Measurements from ENCODE around the gene TRPM3.
A peak's percentile ranks its signal among the peaks of the same experiment; 100 is the strongest.

TRPM3 gene

GRCh38 chr9:71119746-71120145, 1.7 kb downstream of the TRPM3 start:
- Histone ChIP-seq H2BK12ac (ENCODE audit: low read length) (no peak overlapping the region), H3K27me3 (ENCODE audit: insufficient read depth, low read length) (no peaks in the 10 kb centered on the region), H2BK5ac (ENCODE audit: low read depth, low read length, poor library complexity) (no peak overlapping the region), H3K4me3 (ENCODE audit: low read depth, low read length) (no peak overlapping the region), H3K79me2 (ENCODE audit: control insufficient read depth, insufficient read depth, low read length, poor library complexity) (no peaks in the 10 kb centered on the region), H3K4me1 (ENCODE audit: control insufficient read depth in 1 of 2, insufficient read depth in 2 of 2, low read length in 2 of 2) (peaks cover 7 to 12% of the 10 kb centered on the region in 2 experiments), H3K79me1 (ENCODE audit: low read length) (peaks cover 2% of the 10 kb centered on the region), H2AK5ac (ENCODE audit: low read length) (no peak overlapping the region), H2BK120ac (ENCODE audit: insufficient read depth, low read length, poor library complexity) (no peak overlapping the region), H3K9ac (ENCODE audit: low read length) (no peak overlapping the region), H3K36me3 (ENCODE audit: control insufficient read depth in 1 of 2, insufficient read depth in 2 of 2, low read length in 2 of 2) (no peaks in the 10 kb centered on the region), H4K12ac (ENCODE audit: low read depth, low read length) (no peak overlapping the region), H3K4ac (ENCODE audit: low read depth, low read length) (no peak overlapping the region), H3K14ac (ENCODE audit: low read length) (no peak overlapping the region), H4K91ac (ENCODE audit: low read depth, low read length) (no peak overlapping the region), H3K9me3 (ENCODE audit: insufficient read depth, low read depth, low read length) (peaks cover 2% of the 10 kb centered on the region), H3K18ac (ENCODE audit: low read length) (no peak overlapping the region), H4K8ac (ENCODE audit: low read depth, low read length) (no peak overlapping the region), H3K27ac (ENCODE audit: low read depth, low read length) (no peak overlapping the region), H3K23ac (ENCODE audit: low read length) (no peak overlapping the region), H2AFZ (ENCODE audit: insufficient read depth, low read length, poor library complexity) (no peak overlapping the region), H3K4me2 (ENCODE audit: low read length) (no peak overlapping the region)
- WGBS (ENCODE audit: extremely low coverage, insufficient coverage, insufficient read length), result no CpG with 5 or more reads among the region's 2 CpGs
- DNase-seq, result no peak

GRCh38 chr9:71118324-71118723, 3.1 kb downstream of the TRPM3 start:
- H2BK120ac ChIP-seq (ENCODE audit: insufficient read depth, low read length, poor library complexity), result no peak overlapping the region
- no peak overlapping the region for H3K9ac ChIP-seq (ENCODE audit: low read length)
- no peak for DNase-seq
- peaks cover 2% of the 10 kb centered on the region for H3K79me1 ChIP-seq (ENCODE audit: low read length)
- H3K23ac ChIP-seq (ENCODE audit: low read length), result no peak overlapping the region
- H4K8ac ChIP-seq (ENCODE audit: low read depth, low read length), result no peak overlapping the region
- H3K27ac ChIP-seq (ENCODE audit: low read depth, low read length), result no peak overlapping the region
- no peak overlapping the region for H4K91ac ChIP-seq (ENCODE audit: low read depth, low read length)
- no peak overlapping the region for H4K12ac ChIP-seq (ENCODE audit: low read depth, low read length)
- no peaks in the 10 kb centered on the region for H3K79me2 ChIP-seq (ENCODE audit: control insufficient read depth, insufficient read depth, low read length, poor library complexity)
- H3K27me3 ChIP-seq (ENCODE audit: insufficient read depth, low read length), result no peaks in the 10 kb centered on the region
- H3K36me3 ChIP-seq (ENCODE audit: control insufficient read depth in 1 of 2, insufficient read depth in 2 of 2, low read length in 2 of 2), result no peaks in the 10 kb centered on the region
- no peak overlapping the region for H3K18ac ChIP-seq (ENCODE audit: low read length)
- no peak overlapping the region for H3K4me3 ChIP-seq (ENCODE audit: low read depth, low read length)
- no peak overlapping the region for H2AK5ac ChIP-seq (ENCODE audit: low read length)
- no peak overlapping the region for H3K14ac ChIP-seq (ENCODE audit: low read length)
- no peak overlapping the region for H3K4me2 ChIP-seq (ENCODE audit: low read length)
- no peak overlapping the region for H2BK12ac ChIP-seq (ENCODE audit: low read length)
- peaks cover 7 to 12% of the 10 kb centered on the region in 2 experiments for H3K4me1 ChIP-seq (ENCODE audit: control insufficient read depth in 1 of 2, insufficient read depth in 2 of 2, low read length in 2 of 2)
- H3K9me3 ChIP-seq (ENCODE audit: insufficient read depth, low read depth, low read length), result peaks cover 2% of the 10 kb centered on the region
- no CpG with 5 or more reads among the region's 2 CpGs for WGBS (ENCODE audit: extremely low coverage, insufficient coverage, insufficient read length)
- H2AFZ ChIP-seq (ENCODE audit: insufficient read depth, low read length, poor library complexity), result no peak overlapping the region
- no peak overlapping the region for H3K4ac ChIP-seq (ENCODE audit: low read depth, low read length)
- H2BK5ac ChIP-seq (ENCODE audit: low read depth, low read length, poor library complexity), result no peak overlapping the region

- Histone ChIP-seq H3K4me2 (ENCODE audit: low read length) (no peak overlapping the region), H3K4me1 (ENCODE audit: control insufficient read depth in 1 of 2, insufficient read depth in 2 of 2, low read length in 2 of 2) (peaks cover 0 to 6% of the 10 kb centered on the region in 2 experiments), H2BK5ac (ENCODE audit: low read depth, low read length, poor library complexity) (no peak overlapping the region), H3K9ac (ENCODE audit: low read length) (no peak overlapping the region), H2BK120ac (ENCODE audit: insufficient read depth, low read length, poor library complexity) (no peak overlapping the region), H3K27me3 (ENCODE audit: insufficient read depth, low read length) (no peaks in the 10 kb centered on the region), H4K12ac (ENCODE audit: low read depth, low read length) (no peak overlapping the region), H3K4ac (ENCODE audit: low read depth, low read length) (no peak overlapping the region), H4K8ac (ENCODE audit: low read depth, low read length) (no peak overlapping the region), H3K36me3 (ENCODE audit: control insufficient read depth in 1 of 2, insufficient read depth in 2 of 2, low read length in 2 of 2) (no peaks in the 10 kb centered on the region), H2AFZ (ENCODE audit: insufficient read depth, low read length, poor library complexity) (no peak overlapping the region), H3K9me3 (ENCODE audit: insufficient read depth, low read depth, low read length) (peaks cover 2% of the 10 kb centered on the region), H2AK5ac (ENCODE audit: low read length) (no peak overlapping the region), H3K79me2 (ENCODE audit: control insufficient read depth, insufficient read depth, low read length, poor library complexity) (no peaks in the 10 kb centered on the region), H3K27ac (ENCODE audit: low read depth, low read length) (no peak overlapping the region), H3K18ac (ENCODE audit: low read length) (no peak overlapping the region), H3K23ac (ENCODE audit: low read length) (no peak overlapping the region), H4K91ac (ENCODE audit: low read depth, low read length) (no peak overlapping the region), H3K4me3 (ENCODE audit: low read depth, low read length) (no peak overlapping the region), H2BK12ac (ENCODE audit: low read length) (no peak overlapping the region), H3K14ac (ENCODE audit: low read length) (no peak overlapping the region), H3K79me1 (ENCODE audit: low read length) (no peaks in the 10 kb centered on the region)
- no CpG with 5 or more reads among the region's 3 CpGs for WGBS (ENCODE audit: extremely low coverage, insufficient coverage, insufficient read length)
- DNase-seq, result no peak
These were observed 5.9 kb downstream of the TRPM3 start for GRCh38 chr9:71115448-71115975.

DNA sequence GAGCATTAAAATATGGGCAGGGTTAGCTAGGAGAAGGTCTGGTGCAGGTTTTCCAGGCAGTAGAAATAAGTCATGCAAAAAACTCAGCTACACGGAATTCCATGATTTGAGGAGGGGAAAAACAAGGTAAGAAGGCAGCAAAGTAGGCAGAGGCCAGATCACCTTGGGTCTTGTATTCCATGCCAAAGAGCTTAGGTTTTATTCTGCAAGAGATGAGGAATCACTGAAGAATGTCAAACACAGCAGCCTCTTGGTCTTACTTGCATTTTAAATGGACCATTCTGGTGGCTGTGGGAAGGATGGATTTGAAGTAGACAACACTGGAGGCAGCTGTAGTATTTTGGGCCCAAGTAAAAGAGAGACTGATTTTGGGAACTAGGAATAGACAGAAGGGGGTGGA, 8.6 kb downstream of the TRPM3 start:
- H2AK5ac ChIP-seq (ENCODE audit: low read length), result no peak overlapping the region
- no peaks in the 10 kb centered on the region for H3K79me1 ChIP-seq (ENCODE audit: low read length)
- H3K9ac ChIP-seq (ENCODE audit: low read length), result no peak overlapping the region
- H2BK5ac ChIP-seq (ENCODE audit: low read depth, low read length, poor library complexity), result no peak overlapping the region
- H3K9me3 ChIP-seq (ENCODE audit: insufficient read depth, low read depth, low read length), result peaks cover 2% of the 10 kb centered on the region
- H4K91ac ChIP-seq (ENCODE audit: low read depth, low read length), result no peak overlapping the region
- H4K8ac ChIP-seq (ENCODE audit: low read depth, low read length), result no peak overlapping the region
- no peak overlapping the region for H3K4me2 ChIP-seq (ENCODE audit: low read length)
- H3K36me3 ChIP-seq (ENCODE audit: control insufficient read depth in 1 of 2, insufficient read depth in 2 of 2, low read length in 2 of 2), result no peaks in the 10 kb centered on the region
- H2BK12ac ChIP-seq (ENCODE audit: low read length), result no peak overlapping the region
- H3K4me3 ChIP-seq (ENCODE audit: low read depth, low read length), result no peak overlapping the region
- no peak overlapping the region for H2AFZ ChIP-seq (ENCODE audit: insufficient read depth, low read length, poor library complexity)
- H3K18ac ChIP-seq (ENCODE audit: low read length), result no peak overlapping the region
- WGBS (ENCODE audit: extremely low coverage, insufficient coverage, insufficient read length), result no CpG with 5 or more reads among the region's 1 CpG
- H4K12ac ChIP-seq (ENCODE audit: low read depth, low read length), result no peak overlapping the region
- H3K23ac ChIP-seq (ENCODE audit: low read length), result no peak overlapping the region
- no peak overlapping the region for H3K14ac ChIP-seq (ENCODE audit: low read length)
- no peak overlapping the region for H2BK120ac ChIP-seq (ENCODE audit: insufficient read depth, low read length, poor library complexity)
- DNase-seq, result peak in 1 of 2 donors; percentile 5
- H3K4ac ChIP-seq (ENCODE audit: low read depth, low read length), result no peak overlapping the region
- H3K4me1 ChIP-seq (ENCODE audit: control insufficient read depth in 1 of 2, insufficient read depth in 2 of 2, low read length in 2 of 2), result peaks cover 0 to 6% of the 10 kb centered on the region in 2 experiments
- no peaks in the 10 kb centered on the region for H3K79me2 ChIP-seq (ENCODE audit: control insufficient read depth, insufficient read depth, low read length, poor library complexity)
- H3K27me3 ChIP-seq (ENCODE audit: insufficient read depth, low read length), result no peaks in the 10 kb centered on the region
- H3K27ac ChIP-seq (ENCODE audit: low read depth, low read length), result no peak overlapping the region
